GM15510 (cell line): ENCODE results near the gene MICOS13.

Experiments used
- POLR2A ChIP-seq: IDR thresholded peaks from 3 replicates; pipeline ENCODE4 v1.6.1; 2011; ENCODE audit warnings: borderline replicate concordance; ENCODE audit not compliant: insufficient read length; ENCODE audit errors: extremely low read depth

Gene MICOS13

DNA sequence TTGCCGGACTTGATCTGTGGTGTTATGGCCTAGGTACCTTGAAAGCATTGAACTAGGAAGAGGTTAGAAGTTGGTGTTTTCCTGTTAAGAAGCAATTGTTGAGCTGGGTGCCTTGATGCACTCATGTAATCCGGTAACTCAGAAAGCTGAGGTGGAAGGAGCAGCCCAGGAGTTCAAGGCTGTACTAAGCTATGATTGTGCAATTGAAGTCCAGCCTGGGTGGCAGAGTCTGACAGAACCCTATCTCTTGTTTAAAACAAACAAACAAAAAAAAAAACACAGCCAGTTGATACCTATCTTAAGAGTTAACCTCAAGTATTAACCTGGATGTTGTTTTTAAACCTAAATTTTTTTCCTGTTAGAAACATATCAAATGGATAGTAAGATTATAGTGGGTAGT is 38.1 kb downstream of the MICOS13 start:
- TF ChIP-seq POLR2A: no peak

DNA sequence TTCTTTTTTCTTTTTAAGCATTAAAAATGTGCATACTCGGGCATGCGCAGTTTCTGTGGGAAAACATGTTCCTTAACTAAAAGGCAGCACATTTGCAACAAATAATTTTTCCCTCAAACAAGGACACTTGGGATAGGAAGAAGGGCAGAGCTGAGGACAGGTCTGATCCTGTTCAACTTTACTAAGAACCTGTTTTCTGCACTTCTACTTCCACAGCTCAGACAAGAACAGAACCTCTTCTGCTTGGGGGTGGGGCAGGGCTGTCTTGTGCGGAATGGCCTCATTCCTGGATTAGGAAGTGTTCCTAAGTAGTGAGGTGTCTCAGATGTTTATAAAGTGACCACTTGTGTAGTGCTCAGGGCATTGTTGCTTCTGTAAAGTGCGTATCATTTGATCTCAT is 39.1 kb downstream of the MICOS13 start:
- TF ChIP-seq POLR2A: no peak

DNA sequence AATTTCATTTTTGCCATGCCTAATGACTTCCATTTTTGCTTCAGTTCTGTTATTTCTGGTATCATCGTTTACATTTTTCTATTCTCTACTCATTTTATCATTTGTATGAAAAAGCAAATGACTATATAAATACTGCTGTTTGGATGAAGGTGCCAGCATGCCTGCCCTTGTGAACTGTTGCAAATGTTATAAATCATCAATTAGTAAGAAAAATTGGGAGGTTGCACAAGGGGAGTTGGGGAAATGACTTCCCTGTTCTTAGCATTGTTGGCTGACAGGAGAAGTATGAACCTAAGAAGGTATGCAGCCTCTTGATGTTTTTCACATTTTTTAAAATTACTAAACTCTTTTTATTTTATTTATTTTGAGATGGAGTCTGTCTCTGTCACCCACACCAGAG is 42.3 kb downstream of the MICOS13 start:
- no peak for TF ChIP-seq POLR2A

DNA sequence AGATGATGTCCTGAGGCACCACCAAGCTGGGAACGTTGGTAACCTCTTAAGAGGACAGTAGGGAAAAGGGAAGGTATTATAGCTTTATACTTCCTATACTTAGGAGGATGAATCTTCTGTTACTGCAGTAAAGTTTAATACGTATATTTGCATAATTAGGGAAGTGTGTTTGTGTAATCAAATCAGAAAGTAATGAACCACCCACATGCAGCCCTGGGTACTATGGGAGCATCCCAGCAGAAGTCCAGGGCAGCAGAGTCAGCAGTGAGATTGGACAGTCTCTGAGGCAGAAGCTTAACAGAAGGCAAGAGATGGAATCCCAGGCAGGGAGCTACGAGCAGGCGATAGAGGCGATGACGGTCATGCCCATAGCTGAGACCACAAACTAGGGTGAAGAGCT is 44.9 kb downstream of the MICOS13 start:
- TF ChIP-seq POLR2A: no peak

DNA sequence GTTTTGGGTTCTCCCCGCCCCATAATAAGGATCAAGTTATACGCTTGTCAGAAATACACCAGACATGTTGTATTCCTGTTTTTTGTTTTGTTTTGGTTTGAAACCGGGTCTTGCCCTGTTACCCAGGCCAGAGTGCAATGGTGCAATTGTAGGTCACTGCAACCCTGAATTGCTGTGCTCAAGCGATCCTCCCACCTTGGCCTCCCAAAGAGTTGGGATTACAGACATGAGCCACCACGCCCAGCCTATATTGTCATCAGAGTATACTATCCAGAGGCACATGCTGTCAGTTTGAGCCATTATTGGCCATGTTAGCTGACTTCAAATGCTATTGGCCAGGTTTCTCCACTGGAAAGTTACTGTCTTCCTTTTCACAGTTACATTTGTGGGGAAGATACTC is 47.7 kb downstream of the MICOS13 start:
- no peak for TF ChIP-seq POLR2A

DNA sequence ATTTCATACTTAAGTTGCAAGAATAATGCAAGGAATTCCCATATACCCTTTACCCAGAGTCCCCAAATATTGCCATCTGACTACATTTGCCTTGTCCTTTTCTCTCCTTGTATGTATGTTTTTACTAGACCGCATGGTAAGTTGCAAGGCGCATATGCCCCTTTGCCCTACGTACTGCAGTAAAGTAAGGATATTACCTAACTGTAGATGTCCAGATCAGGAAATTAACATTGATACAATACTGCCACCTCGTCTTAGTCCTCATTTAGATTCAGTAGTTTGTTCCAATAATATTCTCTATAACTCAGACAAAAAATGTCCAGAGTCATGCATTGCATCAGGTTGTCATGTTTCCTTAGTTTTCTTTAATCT is 48.1 kb downstream of the MICOS13 start:
- no peak for TF ChIP-seq POLR2A

DNA sequence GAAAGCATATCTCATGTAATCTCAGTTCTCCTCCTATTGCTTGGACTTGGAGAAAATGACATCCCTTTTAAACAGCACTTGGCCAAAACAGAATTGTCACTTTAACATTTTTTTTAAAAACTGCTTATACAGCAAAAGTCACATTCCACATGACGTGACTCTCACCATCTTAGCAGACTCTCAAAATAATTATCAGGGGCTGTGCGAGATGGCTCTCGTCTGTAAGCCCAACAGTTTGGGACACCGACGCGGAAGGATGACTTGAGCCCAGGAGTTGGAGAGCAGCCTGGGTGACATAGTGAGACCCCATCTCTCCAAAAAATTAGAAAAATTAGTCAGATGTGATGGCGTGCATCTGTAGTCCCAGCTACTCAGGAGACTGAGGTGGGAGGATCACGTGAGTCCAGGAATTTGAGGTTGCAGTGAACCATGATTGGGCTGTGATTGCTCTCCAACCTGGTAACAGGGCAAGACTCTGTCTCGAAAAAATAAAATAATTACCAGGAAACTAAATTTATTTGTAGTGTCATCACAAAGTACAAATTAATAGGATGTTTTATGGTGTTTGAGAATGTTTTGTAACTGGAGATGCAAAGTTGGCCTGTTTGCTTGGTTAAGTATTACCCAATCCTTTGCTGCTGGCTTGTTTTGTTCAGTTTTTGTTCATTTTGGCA is 48.6 kb downstream of the MICOS13 start:
- TF ChIP-seq POLR2A: no peak

DNA sequence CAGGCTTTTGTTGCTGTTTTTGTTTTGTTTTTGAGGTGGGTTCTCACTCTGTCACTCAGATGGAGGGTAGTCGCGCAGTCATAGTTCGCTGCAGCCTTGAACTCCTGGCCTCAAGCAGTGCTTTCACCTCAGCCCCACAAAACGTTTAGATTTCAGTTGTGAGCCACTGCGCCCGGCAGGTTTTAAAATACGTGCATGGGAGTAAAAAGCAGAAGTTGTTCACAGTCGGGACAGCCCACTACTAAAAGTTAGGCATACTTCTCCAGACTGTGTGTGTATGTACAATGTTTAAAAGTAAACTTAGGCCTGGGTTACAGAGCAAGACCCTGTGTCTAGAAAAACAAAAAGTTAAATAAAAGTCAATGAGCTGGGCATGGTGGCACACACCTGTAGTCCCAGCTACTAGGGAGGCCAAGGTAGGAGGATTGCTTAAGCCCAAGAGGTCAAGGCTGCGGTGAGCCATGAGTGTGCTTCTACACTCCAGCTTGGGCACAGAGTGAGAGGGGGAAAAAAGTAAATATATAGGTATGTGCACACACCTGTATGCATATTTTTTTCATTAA is 51.3 kb downstream of the MICOS13 start:
- TF ChIP-seq POLR2A: no peak

DNA sequence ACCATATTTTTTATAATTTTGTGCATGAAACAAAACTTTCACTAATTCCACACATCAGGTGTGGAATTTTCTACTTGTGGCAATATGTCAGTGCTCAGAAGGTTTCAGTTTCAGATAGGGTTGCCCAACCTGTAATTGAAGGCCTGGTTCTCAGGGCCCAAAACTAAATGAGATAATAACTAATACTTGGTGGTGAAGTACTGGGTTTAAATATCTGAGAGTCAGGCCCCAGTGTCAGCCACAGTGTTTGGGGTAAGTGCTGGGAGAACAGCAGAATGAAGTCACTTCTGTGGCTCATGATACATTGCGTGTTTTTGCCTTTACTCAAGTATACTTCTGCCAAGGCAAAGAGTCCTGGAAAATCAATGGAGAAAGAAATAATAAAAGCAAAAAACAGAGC is 51.9 kb downstream of the MICOS13 start:
- no peak for TF ChIP-seq POLR2A
